HG03045 (cell line): ENCODE data around the gene KIF15.

Source experiments
- ATAC-seq: cut with Tn5 transposase; IDR thresholded peaks from one replicate; pipeline ENCODE4 v1.9.1; 2021; ENCODE audit warnings: mild to moderate bottlenecking, moderate library complexity; ENCODE audit not compliant: unreplicated experiment

Gene KIF15, protein sequence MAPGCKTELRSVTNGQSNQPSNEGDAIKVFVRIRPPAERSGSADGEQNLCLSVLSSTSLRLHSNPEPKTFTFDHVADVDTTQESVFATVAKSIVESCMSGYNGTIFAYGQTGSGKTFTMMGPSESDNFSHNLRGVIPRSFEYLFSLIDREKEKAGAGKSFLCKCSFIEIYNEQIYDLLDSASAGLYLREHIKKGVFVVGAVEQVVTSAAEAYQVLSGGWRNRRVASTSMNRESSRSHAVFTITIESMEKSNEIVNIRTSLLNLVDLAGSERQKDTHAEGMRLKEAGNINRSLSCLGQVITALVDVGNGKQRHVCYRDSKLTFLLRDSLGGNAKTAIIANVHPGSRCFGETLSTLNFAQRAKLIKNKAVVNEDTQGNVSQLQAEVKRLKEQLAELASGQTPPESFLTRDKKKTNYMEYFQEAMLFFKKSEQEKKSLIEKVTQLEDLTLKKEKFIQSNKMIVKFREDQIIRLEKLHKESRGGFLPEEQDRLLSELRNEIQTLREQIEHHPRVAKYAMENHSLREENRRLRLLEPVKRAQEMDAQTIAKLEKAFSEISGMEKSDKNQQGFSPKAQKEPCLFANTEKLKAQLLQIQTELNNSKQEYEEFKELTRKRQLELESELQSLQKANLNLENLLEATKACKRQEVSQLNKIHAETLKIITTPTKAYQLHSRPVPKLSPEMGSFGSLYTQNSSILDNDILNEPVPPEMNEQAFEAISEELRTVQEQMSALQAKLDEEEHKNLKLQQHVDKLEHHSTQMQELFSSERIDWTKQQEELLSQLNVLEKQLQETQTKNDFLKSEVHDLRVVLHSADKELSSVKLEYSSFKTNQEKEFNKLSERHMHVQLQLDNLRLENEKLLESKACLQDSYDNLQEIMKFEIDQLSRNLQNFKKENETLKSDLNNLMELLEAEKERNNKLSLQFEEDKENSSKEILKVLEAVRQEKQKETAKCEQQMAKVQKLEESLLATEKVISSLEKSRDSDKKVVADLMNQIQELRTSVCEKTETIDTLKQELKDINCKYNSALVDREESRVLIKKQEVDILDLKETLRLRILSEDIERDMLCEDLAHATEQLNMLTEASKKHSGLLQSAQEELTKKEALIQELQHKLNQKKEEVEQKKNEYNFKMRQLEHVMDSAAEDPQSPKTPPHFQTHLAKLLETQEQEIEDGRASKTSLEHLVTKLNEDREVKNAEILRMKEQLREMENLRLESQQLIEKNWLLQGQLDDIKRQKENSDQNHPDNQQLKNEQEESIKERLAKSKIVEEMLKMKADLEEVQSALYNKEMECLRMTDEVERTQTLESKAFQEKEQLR (N-terminal part only)

DNA sequence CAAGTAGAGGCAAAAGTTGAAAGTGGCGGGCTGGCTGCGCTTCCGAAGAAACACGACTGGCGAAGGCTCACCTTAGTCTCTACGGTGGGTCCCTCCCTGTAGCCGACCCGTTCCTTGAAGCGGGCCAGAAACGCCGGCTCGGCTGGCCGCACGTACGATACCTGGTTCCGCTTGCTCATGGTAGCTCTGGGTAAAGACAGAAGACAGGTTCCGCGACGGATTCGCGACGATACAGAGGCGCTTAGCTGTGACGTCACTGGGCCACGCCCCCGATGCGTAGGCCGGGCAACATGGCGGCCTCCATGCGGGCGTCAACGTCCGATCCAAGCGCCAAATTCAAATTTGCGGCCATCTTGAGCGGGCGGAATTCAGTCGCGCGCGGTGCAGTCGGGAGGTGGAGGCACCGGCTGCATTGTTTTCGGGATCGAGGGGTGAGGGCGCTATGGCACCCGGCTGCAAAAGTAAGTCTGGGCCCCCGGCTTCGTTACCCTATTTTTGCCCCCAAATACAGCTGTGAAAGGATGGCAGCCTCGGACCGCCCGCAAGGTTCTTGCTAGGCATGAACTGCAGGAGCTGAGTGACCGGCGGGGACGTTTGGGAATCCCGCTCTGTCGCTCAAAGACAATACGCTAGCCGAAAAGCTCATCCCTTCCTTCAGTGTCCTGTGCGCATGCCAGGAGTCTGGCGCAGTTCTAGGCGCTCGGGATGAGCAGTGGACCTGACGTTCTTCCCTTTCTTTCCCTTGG lies at the start of gene KIF15, which contains the start of gene KIAA1143:
KIF15 (plus strand) TSS at position 371 of the 746 bp plus-strand sequence; CDS start at position 443, 72 bp downstream.
KIAA1143 (minus strand) TSS at position 196 of the 746 bp plus-strand sequence; CDS start at position 179, 17 bp downstream.
- peak; percentile 94 for ATAC-seq

DNA sequence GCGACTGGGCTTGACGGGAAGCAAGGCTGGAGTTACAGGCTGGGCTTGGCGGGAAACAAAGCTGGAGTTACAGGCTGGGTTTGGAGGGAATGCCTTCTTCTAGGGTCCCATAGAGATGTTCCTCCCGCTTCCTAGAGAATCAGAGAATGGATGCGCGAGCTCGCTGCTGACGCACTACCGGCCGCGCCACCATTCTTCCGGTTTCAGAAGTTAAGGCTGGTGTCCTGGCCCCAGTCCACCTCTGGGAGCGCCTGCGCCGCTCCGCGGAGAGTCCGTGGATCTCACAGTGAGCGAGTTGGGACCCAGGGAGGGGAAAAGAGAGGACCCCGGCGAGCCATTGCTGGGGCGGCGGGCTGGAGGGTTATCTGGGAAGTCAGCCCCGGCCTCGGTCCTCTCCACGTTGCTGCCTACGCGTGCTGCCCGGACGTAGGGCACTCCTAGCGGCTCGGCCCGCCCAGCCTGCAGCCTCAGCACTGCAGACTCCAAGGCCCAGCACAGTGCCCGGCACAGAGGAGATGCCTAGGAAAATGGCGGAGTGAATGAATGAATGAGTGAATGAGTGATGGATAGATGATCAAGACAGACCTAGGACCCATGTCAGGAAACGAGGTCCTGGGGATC lies 49.0 kb upstream of the KIF15 start, which contains the start of gene ZNF502:
ZNF502 (plus strand) TSS at position 206 of the 621 bp plus-strand sequence. CDS start 7,602 bp downstream, outside the sequence.
- no peak for ATAC-seq

DNA sequence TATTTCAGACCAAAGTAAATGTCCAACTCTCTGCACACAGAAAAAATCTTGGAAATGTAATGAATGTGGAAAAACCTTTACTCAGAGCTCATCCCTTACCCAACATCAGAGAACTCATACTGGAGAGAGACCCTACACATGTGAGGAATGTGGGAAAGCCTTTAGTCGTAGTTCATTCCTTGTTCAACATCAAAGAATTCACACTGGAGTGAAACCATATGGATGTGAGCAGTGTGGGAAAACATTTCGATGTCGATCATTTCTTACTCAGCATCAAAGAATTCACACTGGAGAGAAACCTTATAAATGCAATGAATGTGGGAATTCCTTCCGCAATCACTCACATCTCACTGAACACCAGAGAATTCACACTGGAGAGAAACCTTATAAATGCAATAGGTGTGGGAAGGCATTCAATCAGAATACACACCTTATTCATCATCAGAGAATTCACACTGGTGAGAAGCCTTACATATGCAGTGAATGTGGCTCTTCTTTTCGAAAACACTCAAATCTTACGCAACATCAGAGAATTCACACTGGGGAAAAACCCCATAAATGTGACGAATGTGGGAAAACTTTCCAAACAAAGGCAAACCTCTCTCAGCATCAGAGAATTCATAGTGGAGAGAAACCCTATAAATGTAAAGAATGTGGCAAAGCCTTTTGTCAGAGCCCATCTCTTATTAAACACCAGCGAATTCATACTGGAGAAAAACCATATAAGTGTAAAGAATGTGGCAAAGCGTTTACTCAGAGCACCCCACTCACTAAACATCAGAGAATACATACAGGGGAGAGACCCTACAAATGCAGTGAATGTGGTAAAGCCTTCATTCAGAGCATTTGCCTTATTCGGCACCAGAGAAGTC lies 40.1 kb upstream of the KIF15 start:
- no peak for ATAC-seq

DNA sequence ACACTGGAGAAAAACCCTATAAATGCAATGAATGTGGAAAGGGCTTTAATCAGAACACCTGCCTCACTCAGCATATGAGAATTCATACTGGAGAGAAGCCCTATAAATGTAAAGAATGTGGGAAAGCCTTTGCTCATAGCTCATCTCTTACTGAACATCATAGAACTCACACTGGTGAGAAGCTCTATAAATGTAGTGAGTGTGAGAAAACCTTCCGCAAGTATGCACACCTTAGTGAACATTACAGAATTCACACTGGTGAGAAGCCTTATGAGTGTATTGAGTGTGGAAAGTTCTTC lies 39.5 kb upstream of the KIF15 start:
- ATAC-seq = no peak

DNA sequence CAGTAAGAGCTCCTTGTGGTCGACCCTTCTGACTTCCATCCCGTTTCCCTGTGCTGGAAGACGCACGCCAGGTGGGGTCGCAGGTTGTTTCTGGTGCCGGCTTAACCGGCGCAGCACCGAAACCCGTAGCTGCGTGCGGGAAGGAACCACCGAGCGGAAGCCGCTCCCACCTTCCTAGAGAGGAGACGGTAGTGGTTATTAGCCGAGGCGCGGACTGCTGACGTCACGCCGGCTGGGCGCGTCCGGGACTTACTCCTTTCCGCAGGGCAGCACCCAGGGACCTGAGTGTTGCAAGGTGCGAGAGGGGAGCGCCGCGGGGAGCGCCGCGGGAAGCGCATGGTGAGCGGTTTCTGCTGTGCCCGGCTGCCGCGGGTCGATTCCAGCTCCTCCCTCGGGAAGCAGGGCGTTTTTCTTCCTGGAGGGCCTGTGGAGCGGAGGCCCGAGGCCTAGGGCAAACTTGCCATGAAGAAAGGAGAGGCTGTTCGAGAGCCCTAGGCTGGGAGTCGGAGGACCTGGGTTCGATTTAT lies 32.1 kb upstream of the KIF15 start, which contains the start of gene ZNF501:
ZNF501 (plus strand) TSS at position 252 of the 527 bp plus-strand sequence. CDS start 4,787 bp downstream, outside the sequence.
- ATAC-seq = peak; percentile 89

DNA sequence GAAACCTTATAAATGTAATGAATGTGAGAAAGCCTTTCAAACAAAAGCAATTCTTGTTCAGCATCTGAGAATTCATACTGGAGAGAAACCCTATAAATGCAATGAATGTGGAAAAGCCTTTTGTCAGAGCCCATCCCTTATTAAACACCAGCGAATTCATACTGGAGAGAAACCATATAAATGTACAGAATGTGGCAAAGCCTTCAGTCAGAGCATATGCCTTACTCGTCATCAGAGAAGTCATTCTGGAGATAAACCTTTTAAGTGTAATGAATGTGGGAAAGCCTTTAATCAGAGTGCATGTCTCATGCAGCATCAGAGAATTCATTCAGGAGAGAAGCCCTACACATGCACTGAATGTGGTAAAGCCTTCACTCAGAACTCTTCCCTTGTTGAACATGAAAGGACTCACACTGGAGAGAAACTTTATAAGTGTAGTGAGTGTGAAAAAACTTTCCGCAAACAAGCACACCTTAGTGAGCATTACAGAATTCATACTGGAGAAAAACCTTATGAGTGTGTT lies 26.9 kb upstream of the KIF15 start:
- ATAC-seq = no peak

DNA sequence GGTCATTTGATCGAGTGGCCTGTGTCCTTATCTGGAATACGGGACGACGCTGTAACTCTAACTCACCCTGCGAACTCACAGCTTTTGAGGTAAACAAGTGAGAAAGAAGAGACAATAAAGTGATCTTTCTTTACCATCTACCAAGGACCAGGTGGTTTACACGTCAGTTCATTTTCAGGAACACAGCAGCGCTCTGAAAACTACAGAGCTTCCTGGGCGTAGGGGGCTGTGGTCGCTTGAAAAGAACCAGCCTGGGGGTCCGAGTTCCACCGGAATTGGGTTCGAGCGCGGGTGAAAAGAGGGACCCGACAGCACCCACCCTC lies 532 bp upstream of the KIF15 start:
- no peak for ATAC-seq

DNA sequence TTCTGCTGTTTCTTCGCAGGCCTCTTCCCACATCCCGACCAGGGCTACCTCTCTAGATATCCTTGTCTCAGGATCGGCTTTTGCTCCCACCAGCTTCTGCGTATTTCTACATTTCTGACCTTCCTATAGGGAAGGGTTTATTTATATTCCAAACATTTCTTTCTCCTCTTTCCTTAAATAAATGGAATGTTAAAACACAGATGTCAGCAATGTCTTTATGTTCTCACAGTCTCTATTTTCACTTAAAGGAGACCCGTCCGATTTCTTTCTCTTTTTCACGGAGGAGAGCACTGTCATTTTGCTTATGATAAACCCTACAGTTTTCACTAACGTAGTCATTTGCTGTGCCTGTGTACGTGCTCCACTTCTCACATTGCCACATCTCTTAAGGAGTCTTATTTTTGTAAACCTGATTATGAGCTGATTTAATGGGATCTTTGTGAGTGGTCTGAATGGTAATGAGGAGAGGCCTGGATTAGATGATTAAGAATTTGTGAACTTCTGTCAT lies 630 bp downstream of the KIF15 start:
- no peak for ATAC-seq

DNA sequence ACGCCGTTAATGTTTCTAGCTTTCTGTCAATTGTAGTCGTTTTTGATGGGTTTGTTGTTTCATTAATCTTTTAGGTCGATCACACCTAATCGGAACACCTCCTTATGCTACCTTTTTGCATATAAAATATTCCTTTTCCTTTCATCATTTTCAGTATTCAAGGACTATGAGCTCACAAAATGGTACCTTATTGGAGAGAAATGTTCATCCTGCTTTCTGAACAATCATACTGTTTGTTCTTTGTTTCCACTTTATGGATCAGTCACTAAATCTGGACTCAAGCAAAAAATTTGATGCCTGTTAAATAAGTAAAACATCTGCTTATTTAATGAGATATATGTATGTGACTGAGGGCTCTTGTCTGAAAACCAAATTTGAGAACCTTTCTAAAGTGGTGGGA lies 1.1 kb downstream of the KIF15 start:
- ATAC-seq = no peak

DNA sequence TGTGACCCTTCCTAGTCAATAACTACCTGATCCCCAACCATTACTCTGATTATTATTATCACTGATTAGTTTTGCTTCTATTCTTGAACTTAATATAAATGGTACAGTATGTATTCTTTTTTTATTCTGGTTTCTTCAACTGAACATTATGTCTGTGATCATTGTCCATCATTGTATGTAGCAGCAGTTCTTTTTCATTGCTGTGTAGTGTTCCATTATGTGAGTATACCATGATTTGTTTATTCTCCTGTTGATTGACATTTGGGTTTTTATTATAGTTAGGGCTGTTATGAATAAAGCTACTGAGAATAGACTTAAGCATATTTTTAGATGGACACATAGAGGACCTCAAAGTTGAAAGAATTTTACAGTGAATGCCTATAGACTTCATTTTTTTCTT lies 2.7 kb downstream of the KIF15 start:
- ATAC-seq = no peak

DNA sequence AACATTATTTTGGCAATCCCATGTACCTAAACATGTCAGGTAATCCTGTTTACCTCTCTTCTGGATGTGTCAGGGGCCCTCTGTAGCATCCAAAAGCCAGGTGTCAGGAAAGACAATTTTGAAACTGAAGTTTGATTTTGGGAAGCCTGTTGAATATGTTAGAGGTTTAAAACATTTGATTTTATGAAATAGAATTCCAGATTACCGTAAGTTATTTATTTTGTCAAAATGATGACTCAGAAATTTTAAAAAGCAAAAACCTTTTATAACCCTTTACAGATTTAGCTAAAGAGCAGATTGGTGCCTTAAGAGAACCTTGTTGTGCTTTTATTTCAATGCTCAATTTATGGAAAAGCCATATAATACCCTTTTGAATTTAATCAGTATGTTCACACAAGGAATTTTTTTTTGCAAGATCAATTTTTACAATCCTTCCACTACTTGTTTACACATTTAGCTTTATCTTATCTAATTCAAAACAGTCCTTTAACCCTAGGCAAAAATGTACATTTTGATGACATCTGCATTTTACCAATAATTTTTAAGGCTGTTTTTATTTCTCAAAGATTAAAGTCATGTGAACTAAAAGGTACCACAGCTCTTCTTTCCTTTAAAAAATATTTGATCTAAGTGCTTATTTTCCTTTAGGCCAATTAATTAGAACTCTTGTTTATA lies 10.0 kb downstream of the KIF15 start:
- ATAC-seq = no peak

DNA sequence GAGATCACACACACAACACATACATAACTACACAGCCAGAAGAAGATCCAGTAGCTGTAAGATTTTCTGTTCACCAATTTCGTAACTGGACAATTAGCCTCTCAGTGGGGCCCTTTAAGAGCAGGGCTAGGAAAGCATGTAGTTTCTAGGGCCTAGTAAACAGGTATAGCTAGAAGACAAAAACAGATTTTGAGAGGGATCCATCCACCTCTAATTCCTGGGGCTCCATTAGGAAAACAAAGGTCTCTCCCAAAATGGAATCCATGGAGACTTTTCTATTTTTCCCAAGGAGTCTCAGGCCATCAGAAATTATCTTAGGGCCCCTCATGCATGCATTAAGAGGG lies 10.5 kb downstream of the KIF15 start:
- no peak for ATAC-seq

DNA sequence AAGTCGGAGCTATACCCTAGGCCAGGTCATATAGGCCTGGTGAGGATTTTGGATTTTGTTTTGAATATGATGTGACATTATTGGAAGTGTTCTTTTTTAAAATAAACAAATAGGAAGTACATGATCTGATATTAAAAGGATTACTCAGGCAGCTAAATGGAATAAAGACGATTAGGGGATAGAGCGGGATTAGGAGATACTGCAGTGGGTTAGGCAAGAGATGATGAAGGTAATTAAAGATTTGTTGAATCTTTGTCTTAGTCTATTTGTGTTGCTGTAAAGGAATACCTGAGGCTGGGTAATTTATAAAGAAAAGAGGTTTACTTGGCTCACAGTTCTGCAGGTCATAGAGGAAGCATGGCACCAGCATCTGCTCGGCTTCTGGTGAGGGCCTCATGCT lies 21.3 kb downstream of the KIF15 start:
- no peak for ATAC-seq

DNA sequence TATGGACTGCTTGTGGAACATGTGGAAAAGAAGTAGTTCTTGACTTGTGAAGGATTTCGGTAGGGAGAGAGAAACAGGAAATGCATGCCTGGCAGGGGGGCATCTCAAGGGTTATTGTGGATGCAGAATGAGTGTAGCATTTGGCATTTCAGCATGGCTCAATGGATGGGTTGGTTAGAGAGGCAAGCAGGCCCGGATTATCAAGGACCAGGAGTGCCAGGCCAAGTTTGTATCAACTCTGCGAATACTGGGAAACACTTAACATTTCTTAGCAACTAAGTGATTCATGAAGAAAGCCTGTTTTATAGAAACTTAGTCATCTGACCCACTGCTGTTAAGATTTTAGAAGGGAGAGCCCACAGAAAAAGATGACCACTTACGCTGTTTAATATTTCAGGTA lies 33.6 kb downstream of the KIF15 start:
- no peak for ATAC-seq

DNA sequence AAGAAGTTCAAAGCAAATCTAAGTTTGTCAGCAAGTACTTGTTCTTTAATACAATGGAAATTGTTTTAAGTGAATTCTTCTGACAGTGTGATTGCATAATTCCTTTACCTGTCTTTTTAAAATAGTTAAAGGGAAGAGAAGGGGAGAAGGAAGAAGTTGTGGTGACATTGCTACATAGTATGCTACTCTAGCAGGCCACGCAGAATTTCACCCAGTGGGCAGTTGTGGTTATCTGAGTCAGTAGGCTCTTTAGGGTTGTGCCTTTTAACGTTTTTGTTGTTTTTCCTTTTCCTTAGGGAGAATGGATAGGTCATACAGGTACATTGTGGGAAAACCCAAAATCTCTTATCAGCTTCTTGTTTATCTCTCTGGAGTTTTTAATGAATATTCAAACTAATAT lies 40.4 kb downstream of the KIF15 start:
- no peak for ATAC-seq

DNA sequence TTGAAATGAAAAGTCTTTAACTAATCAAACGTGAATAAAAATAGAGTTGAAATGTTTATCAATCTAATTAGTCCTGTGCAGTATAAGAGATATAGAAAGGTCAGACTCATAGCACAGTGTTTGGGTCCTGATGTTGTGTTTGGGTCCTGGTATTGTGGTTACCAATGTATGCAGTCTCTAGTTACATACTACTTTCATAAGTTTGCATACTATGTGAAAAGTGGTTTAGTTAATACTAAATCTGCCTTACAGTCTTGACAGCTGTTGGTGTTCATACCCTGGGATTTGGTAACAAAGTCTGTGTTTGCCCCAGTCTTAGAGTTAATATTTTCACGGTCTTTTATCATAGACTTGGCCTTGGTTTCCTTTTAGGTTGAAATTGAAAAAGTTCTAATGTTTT lies 41.7 kb downstream of the KIF15 start:
- ATAC-seq = no peak

DNA sequence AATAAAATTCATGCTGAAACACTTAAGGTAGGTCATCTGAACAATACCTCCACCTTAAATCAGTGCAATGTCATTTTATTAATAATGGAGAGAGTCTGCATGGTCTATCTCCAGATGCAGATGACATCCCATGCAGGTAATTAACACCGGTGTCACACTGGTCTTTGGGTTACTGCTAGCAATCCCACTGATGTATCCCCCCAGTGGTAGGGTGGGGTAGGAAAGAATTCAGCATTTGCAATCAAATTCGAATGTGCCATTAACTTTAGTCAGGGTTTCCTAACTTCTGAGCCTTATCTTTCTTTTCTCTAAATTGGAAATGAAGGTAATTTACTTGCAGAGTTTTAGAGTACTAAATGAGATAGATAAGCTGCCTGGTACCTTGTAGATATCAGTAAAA lies 44.4 kb downstream of the KIF15 start:
- no peak for ATAC-seq

DNA sequence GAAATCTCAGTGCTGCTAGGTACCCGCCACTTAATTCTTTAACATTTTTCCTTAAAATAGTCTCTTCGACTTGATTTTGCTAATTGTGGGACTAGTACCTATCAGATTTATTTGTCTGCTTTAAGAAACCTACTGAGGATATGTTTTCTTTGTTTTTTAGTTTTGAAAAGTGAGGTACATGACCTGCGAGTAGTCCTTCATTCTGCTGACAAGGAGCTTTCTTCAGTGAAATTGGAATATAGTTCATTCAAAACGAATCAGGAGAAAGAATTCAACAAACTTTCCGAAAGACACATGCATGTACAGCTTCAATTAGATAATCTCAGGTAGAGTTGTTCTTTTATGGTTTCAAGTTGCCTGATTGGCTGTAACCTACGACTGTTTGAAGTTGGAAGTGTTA lies 53.2 kb downstream of the KIF15 start:
- no peak for ATAC-seq
